DOHH2 (cell line): ENCODE measurements around the gene TSC2.

Experiments used
- H3F3A ChIP-seq: fragments of 200-600 bp; sonication (generic), shearing (Covaris generic); 2 replicates; pipeline ENCODE4 v1.6.0; 2016; ENCODE audit warnings: antibody characterized with exemption, mild to moderate bottlenecking; ENCODE audit not compliant: control insufficient read depth, insufficient read depth
- H3K27ac ChIP-seq: fragments of 200-600 bp; sonication (generic); 2 replicates; pipeline ENCODE4 v1.5.1; 2014; ENCODE audit warnings: low read depth, mild to moderate bottlenecking, low read length, moderate library complexity
- H3K27me3 ChIP-seq: fragments of 200-600 bp; sonication (generic); 2 replicates; pipeline ENCODE4 v1.6.1; 2014; ENCODE audit warnings: mild to moderate bottlenecking, low read length, mixed read lengths; ENCODE audit not compliant: control insufficient read depth
- H3K36me3 ChIP-seq: fragments of 200-600 bp; sonication (generic); 2 replicates; pipeline ENCODE4 v1.6.1; 2014; ENCODE audit warnings: mild to moderate bottlenecking, low read length, moderate library complexity, mixed read lengths; ENCODE audit not compliant: control insufficient read depth
- H3K4me1 ChIP-seq: fragments of 200-600 bp; sonication (generic); 2 replicates; pipeline ENCODE4 v1.6.1; 2014; ENCODE audit warnings: mild to moderate bottlenecking, low read length, mixed read lengths; ENCODE audit not compliant: control insufficient read depth
- H3K4me2 ChIP-seq: fragments of 200-600 bp; sonication (generic); 2 replicates; pipeline ENCODE4 v1.6.0; 2014; ENCODE audit warnings: mild to moderate bottlenecking, low read length, moderate library complexity
- H3K4me3 ChIP-seq: fragments of 200-600 bp; sonication (generic); 2 replicates; pipeline ENCODE4 v1.5.1; 2014; ENCODE audit warnings: mild to moderate bottlenecking, low read length, mixed read lengths
- H3K79me2 ChIP-seq: fragments of 200-600 bp; sonication (generic); 2 replicates; pipeline ENCODE4 v1.6.1; 2014; ENCODE audit warnings: mild to moderate bottlenecking, low read length, mixed read lengths; ENCODE audit not compliant: control insufficient read depth
- H3K9me2 ChIP-seq: fragments of 200-600 bp; sonication (generic); replicated peaks from 2 replicates; pipeline ENCODE4 v1.6.1; 2014; ENCODE audit warnings: mild to moderate bottlenecking, low read length, mixed read lengths; ENCODE audit not compliant: control insufficient read depth
- H3K9me3 ChIP-seq: fragments of 200-600 bp; sonication (generic); 2 replicates; pipeline ENCODE4 v1.6.1; 2014; ENCODE audit warnings: antibody characterized with exemption, low read length, mixed read lengths; ENCODE audit not compliant: control insufficient read depth, insufficient read depth
- H4K20me1 ChIP-seq: fragments of 200-600 bp; sonication (generic); 2 replicates; pipeline ENCODE4 v1.6.0; 2014; ENCODE audit warnings: low read depth, mild to moderate bottlenecking, antibody characterized with exemption, low read length, moderate library complexity; ENCODE audit not compliant: control insufficient read depth, insufficient read depth
- EZH2phosphoT487 ChIP-seq: fragments of 200-600 bp; sonication (generic); IDR thresholded peaks from 2 replicates; pipeline ENCODE4 v1.6.1; 2017; ENCODE audit warnings: borderline replicate concordance, mild to moderate bottlenecking, antibody characterized with exemption, low read length, moderate library complexity, mixed read lengths
- TF ChIP-seq, protein P1 (sequence below): fragments of 200-600 bp; sonication (generic); IDR thresholded peaks from one replicate; pipeline ENCODE4 v1.5.1; 2014; ENCODE audit warnings: antibody characterized with exemption, mild to moderate bottlenecking, low read depth, low read length; ENCODE audit not compliant: poor library complexity, severe bottlenecking

The TSC2 gene

DNA sequence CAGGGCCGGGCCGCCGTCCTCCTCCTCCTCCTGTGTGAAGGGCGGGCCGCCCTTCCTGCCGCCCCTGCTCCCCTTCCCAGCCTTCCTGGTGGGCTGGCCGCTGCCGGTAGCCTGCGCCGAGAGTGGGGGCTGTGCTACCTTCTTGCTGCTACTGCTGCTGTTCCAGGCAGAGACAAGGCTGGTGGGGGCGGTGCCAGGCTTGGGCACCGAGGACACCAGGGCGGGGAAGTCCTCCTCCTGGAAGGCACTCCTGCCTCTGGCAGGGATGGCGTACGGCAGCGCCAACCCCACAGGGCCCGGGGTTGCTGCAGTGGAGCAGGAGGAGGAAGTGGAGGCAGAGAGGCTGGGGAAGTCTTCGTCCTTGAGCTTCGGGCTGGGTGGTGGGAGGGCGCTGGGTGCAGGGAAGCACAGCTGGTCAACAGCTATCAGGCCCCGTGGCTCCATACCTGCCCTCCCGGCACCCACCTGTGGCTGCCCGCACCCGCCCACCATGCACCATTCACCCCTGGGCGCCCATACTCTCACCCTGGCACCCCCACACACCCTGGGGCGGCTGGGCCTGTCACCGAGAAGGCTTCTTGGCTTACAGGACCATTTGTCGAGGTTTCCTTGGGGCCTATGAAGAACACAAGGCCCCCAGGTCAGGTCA lies 47.8 kb upstream of the TSC2 start:
- peaks cover 87% of the 10 kb centered on the region for H3K36me3 ChIP-seq

DNA sequence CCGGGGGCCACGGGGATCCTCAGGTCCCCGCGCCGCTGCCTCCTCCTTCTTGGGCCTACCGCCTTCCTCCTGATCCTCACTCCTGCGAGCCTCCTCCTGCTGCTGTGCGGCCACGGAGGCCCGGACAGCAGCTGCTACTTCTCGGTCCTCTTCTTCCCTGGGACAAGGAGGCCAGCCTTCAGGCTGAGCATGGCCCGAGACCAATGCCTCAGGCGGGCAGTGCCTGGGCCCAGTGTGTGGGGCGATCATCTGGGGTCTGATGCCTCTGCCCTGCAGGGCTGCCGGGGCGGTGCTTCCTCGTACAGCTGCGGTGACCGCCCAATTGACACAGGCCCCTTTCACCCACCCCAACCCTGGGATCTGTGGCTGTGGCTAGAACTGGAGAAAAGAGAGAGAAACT lies 46.8 kb upstream of the TSC2 start:
- Histone ChIP-seq H4K20me1 (peaks cover 12% of the 10 kb centered on the region), H3K4me2 (no peak overlapping the region), H3K9me3 (no peaks in the 10 kb centered on the region), H3K9me2 (no peaks in the 10 kb centered on the region), H3K79me2 (peaks cover 46% of the 10 kb centered on the region), H3K27me3 (no peaks in the 10 kb centered on the region), H3K36me3 (peaks cover 88% of the 10 kb centered on the region), H3F3A (peaks cover 5% of the 10 kb centered on the region), H3K27ac (no peak overlapping the region), H3K4me1 (peaks cover 18% of the 10 kb centered on the region), H3K4me3 (no peak overlapping the region)
- TF ChIP-seq, protein P1, sequence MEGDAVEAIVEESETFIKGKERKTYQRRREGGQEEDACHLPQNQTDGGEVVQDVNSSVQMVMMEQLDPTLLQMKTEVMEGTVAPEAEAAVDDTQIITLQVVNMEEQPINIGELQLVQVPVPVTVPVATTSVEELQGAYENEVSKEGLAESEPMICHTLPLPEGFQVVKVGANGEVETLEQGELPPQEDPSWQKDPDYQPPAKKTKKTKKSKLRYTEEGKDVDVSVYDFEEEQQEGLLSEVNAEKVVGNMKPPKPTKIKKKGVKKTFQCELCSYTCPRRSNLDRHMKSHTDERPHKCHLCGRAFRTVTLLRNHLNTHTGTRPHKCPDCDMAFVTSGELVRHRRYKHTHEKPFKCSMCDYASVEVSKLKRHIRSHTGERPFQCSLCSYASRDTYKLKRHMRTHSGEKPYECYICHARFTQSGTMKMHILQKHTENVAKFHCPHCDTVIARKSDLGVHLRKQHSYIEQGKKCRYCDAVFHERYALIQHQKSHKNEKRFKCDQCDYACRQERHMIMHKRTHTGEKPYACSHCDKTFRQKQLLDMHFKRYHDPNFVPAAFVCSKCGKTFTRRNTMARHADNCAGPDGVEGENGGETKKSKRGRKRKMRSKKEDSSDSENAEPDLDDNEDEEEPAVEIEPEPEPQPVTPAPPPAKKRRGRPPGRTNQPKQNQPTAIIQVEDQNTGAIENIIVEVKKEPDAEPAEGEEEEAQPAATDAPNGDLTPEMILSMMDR, result no peak
- TF ChIP-seq EZH2phosphoT487, result no peak

More for the DNA sequence above, 47.8 kb upstream of the TSC2 start:
- TF ChIP-seq, protein P1, result no peak
- peaks cover 10% of the 10 kb centered on the region for H4K20me1 ChIP-seq
- no peaks in the 10 kb centered on the region for H3K9me3 ChIP-seq
- no peaks in the 10 kb centered on the region for H3K27me3 ChIP-seq
- H3K79me2 ChIP-seq, result peaks cover 36% of the 10 kb centered on the region
- H3K4me1 ChIP-seq, result peaks cover 10% of the 10 kb centered on the region
- H3K9me2 ChIP-seq, result no peaks in the 10 kb centered on the region
- no peak overlapping the region for H3K4me3 ChIP-seq
- peaks cover 15% of the 10 kb centered on the region for H3F3A ChIP-seq
- H3K4me2 ChIP-seq, result no peak overlapping the region
- no peak overlapping the region for H3K27ac ChIP-seq

DNA sequence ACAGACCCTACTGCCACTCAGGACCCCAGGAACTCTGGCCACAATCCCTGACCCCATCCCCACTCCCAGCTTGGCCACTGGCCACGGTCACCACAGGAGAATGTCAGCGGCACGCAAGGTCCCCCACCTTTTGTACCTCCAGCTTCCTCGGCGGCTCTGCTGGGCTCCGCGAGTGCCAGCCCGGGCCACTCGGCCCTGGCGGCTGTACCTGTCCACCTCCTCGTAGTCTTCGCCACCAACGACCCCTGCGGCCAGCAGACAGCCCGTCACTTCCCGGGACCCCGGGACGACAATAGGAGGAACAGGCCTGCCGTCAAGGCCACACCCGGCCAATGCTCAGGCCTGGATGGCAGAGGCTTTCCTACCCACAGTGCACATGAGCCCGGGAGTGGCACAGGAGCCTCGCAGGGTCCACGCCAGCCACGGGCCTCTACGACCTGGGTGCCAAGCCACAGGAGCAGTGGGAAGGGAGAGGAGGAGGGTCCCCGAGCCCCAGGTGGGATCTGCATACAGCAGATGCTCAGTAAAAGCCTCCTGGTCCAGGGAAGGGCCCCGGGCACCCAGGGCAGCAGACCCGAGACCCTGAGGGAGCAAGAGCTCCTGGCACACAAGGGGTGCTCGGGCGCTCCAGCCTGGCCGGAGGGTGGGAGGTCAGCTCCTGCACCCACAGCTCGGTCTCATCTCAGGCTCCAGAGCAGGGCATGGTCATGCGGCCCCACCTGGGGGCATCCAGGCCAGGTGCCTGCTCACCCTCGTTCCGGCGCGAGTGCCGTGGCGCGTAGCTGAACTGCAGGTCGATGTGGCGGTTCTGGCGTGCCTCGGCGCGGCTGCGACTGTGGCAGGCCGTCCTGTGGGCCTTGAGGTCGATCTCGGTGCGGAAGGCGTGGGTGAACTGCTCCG lies 46.1 kb upstream of the TSC2 start:
- peaks cover 53% of the 10 kb centered on the region for H3K79me2 ChIP-seq

More for the DNA sequence above, 46.1 kb upstream of the TSC2 start:
- H3F3A ChIP-seq, result peaks cover 2% of the 10 kb centered on the region; the same call in 1 of the 2 replicates
- H4K20me1 ChIP-seq, result peaks cover 18% of the 10 kb centered on the region
- H3K4me2 ChIP-seq, result no peak overlapping the region
- no peak overlapping the region for H3K4me3 ChIP-seq
- peaks cover 92% of the 10 kb centered on the region for H3K36me3 ChIP-seq
- H3K9me2 ChIP-seq, result no peaks in the 10 kb centered on the region
- no peak overlapping the region for H3K27ac ChIP-seq
- no peaks in the 10 kb centered on the region for H3K9me3 ChIP-seq
- TF ChIP-seq, protein P1, result no peak
- no peak for TF ChIP-seq EZH2phosphoT487
- H3K27me3 ChIP-seq, result no peaks in the 10 kb centered on the region
- peaks cover 24% of the 10 kb centered on the region for H3K4me1 ChIP-seq
